HG02610 (cell line): Measurements from ENCODE around the gene KIF5A.
"Not testable (repeated sequence)": the region's sequence is repeated elsewhere in the genome, so short reads cannot be mapped to it uniquely, and the experiment has no call there.

Experiments
- ATAC-seq: cut with Tn5 transposase; IDR thresholded peaks from one replicate; pipeline ENCODE4 v1.9.1; 2021; ENCODE audit warnings: mild to moderate bottlenecking, moderate library complexity; ENCODE audit not compliant: unreplicated experiment

Gene KIF5A

DNA sequence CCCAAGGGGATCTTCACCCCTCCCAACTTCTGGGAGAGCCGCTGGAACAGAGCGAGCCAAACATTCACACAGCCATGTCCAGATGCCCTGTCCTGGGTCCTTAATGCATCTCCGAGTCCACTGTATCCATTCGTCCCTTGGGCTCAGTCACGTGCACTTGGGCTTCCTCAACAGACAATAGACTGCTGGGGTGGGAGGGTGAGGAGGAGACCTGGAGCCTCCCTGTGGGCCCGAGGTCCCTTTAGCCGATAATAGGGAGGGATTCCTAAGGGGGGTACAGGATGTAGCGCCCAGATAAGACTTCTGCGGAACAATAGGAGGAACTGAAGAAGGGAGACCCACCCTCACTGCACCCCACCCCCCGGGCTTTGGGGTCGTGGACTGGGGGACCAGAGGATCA lies 68.1 kb downstream of the KIF5A start:
- no peak for ATAC-seq

DNA sequence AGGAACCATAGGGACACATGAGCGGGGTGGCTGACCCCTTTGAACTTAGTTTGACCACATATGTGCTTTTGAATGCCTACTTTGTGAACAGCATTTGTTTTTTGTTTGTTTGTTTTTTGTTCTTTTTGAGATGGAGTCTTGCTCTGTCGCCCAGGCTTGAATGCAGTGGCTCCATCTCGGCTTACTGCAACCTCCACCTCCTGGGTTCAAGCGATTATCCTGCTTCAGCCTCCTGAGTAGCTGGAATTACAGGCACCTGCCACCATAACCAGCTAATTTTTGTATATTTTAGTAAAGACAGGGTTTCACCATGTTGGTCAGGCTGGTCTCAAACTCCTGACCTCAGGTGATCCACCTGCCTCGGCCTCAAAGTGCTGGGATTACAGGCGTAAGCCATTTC lies 68.6 kb downstream of the KIF5A start:
- not testable (repeated sequence) for ATAC-seq

DNA sequence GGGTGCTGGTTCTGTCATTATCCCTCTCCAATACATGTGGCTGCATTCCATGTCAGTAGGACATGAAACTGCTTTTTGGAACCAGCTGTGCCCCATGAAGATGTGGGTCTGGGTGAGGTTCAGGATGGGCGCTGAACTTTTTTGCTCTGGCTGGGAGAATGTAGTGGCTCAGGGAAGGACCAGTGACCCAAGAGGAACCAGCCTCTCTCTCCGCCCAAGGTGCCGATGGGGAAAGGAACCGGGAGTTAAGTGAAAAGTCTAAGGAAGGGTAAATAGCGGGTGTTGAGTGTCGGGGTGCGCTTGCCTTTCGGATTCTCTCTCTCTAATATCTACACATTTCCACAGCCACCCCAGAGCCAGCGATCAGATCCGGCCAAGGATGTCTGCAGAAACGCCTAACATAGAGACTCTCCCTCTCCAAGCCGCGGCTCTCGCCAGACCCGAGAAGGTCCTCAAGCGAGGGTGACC lies 69.2 kb downstream of the KIF5A start:
- ATAC-seq = no peak

GRCh38 chr12:57619434-57620244 lies 69.8 kb downstream of the KIF5A start:
- no peak for ATAC-seq

DNA sequence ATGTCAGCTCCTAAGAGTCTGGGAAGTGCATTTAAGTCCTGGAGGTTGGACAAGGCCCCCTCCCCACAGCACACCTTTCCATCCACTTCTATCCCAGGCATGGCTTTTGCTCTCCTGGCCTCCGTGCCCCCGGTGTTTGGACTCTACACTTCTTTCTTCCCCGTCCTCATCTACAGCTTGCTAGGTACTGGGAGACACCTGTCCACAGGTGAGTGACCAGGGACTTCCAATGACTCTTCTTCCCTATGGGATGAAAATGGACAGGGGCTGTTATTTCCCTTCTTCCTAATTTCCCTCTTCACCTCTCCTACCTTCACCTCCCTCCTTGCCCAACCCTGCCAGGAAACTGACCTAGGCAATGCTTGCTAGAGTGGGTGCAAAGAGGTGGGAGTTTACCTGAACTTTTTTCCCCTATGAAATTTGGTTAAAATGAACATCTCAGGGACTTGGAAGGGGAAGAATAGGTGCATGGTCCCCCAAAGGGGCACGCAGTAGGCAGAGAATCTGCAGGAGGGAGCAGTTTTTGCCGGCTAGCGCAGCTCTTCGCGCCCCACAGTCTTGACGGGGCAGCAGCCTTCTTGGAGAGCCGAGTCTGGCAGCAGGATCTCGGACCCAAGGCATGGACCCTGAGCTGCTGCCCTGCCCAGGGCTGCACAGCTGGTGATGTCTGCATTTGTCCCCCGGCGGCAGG lies 70.5 kb downstream of the KIF5A start:
- no peak for ATAC-seq

GRCh38 chr12:57620936-57621496 lies 71.2 kb downstream of the KIF5A start:
- ATAC-seq = no peak

DNA sequence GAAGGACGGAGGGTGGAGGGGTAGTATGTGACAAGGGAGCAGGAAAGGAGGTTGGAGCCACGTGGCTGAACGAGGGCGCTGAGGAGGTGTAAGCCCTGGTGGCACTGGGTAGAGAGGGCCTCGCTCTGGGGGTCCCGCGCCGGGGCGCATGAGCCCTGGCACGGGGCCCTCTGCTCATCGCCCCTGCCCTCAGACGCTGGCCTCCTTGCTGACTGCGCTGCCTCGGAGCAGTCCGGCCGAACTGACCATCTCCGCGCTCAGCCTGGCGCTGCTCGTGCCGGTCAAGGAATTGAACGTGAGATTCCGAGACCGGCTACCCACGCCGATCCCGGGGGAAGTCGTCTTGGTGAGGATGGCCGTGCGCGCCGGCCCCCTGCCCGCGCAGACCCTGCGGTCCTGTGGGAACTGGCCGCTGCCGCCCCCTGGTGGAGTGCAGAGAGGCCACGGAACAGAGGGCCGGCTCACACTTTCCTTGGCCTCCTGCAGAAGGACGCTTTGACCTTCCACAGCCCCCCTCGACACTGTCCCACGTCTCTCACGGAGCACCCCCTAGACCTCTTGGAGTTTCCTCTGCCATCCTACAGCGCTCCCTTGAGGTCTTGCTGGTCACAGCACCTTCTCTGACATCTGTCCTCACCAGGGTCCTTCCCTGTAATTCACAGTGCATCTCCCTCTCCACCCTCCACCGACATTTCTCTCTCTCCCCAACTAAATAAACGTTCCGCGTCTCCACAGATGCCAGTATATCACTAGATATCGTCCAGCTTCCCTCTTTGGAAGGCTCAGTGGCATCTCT lies 71.9 kb downstream of the KIF5A start:
- ATAC-seq = no peak

GRCh38 chr12:57622293-57623245 lies 72.7 kb downstream of the KIF5A start:
- no peak for ATAC-seq

DNA sequence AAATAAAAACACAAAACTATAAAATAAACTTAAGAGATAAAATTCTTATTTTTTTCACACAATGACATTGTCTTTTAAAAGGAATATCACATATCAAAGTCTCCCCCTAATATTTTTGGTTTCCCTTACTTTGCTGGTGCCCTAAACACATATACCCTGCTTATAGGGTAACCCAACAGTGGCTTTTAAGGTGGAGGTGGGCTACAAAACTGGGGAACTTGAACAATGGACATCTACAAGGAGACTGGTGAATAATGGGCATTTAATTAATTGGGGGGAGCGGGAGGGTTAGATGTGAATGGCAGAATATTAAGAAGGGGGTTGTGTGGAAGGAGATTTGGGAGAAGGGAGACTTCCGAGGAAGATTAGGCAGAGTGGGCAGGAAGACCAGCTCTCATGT lies 73.5 kb downstream of the KIF5A start:
- ATAC-seq = no peak

GRCh38 chr12:57623811-57624390 lies 74.1 kb downstream of the KIF5A start:
- no peak for ATAC-seq

- ATAC-seq = no peak
These were observed 74.8 kb downstream of the KIF5A start for GRCh38 chr12:57624441-57625220.

DNA sequence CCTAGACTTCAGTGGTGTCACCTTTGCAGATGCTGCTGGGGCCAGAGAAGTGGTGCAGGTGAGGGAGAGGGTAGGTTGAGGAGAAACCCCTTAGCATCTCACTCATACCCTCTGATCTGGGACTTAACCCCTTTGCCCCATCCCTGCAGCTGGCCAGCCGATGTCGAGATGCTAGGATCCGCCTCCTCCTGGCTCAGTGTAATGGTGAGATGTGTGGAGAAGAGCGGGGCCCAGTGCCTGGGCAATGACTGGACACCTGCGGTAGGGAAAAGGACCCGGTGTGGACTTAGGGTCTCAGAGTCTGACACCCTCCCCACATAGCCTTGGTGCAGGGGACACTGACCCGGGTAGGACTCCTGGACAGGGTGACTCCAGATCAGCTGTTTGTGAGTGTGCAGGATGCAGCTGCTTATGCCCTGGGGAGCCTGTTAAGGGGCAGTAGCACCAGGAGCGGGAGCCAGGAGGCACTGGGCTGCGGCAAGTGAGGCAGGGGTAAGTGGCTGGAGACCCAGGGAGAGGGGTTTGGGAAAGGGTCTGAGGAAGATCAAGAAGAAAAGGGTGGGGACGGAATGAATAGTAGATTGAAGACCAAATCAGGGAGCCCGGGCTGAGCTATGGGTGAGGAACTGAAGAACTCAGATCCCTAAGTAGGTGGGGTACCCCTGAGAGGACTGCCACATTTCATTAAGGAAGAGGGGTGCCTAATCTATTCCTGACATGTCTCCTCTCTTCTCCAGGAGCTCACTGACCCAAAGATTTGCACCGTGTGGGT lies 75.6 kb downstream of the KIF5A start:
- ATAC-seq = no peak

GRCh38 chr12:57626111-57626920 lies 76.5 kb downstream of the KIF5A start:
- no peak for ATAC-seq

DNA sequence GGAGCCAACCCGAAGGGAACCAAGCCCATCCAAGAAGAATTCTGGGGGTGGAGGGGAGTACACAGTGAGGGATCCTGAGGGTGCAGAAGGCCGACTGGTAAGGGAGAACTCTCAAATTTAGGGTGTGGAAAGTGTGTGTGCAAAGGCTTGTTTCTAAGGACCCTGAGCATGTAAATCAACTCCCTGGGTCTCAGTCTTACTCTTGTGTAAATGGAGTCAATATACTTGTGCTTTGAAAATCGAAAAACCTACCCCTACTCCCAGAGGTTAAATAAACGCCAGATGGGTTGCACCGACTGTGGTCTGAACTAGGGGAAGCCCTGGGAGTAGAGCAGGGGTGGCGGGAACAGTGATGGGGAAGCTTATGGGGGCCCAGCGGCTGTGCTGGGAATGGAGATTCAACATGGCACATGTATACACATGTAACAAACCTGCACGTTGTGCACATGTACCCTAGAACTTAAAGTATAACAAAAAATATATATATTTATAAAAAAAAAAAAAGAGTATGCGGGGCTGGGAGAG lies 77.1 kb downstream of the KIF5A start:
- no peak for ATAC-seq

GRCh38 chr12:57627501-57628279 lies 77.8 kb downstream of the KIF5A start:
- no peak for ATAC-seq
